ENCODE data around the gene SPG21.

DNA sequence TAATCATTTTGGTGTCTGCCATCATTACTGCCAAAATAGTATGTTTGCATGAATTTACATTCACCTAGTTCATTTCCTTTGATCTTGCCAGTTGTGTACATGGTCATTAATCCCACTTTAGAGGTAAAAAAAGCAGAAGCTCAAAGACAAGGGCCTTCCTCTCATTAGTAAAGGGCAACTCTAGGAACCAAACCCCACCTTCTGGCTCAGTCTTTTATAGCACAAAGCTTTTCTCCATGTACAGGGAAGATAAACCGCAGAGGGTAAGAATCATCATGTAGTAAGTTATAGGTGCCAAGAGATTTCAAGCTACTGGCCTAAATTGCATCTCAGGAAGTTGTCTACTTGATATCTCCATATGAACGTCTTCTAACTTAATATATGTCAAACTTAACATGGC, 19.3 kb upstream of the SPG21 start:
- TF ChIP-seq, protein P1, sequence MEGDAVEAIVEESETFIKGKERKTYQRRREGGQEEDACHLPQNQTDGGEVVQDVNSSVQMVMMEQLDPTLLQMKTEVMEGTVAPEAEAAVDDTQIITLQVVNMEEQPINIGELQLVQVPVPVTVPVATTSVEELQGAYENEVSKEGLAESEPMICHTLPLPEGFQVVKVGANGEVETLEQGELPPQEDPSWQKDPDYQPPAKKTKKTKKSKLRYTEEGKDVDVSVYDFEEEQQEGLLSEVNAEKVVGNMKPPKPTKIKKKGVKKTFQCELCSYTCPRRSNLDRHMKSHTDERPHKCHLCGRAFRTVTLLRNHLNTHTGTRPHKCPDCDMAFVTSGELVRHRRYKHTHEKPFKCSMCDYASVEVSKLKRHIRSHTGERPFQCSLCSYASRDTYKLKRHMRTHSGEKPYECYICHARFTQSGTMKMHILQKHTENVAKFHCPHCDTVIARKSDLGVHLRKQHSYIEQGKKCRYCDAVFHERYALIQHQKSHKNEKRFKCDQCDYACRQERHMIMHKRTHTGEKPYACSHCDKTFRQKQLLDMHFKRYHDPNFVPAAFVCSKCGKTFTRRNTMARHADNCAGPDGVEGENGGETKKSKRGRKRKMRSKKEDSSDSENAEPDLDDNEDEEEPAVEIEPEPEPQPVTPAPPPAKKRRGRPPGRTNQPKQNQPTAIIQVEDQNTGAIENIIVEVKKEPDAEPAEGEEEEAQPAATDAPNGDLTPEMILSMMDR (IDR thresholded peaks at IDR 0.05), result peak in 1 of 6 experiments; percentile 8
- TF ChIP-seq POLR2A (IDR thresholded peaks at IDR 0.05), result no peak
